Activated CD4-positive, alpha-beta memory T cell treated with anti-CD3 and anti-CD28 coated beads, Interleukin-2, amount 10 ng/mL, durations not matched to agents 7 days and 5 days (primary cell): ENCODE data around the gene FAM81B. TPM values are rescaled to one million over a fixed set of nuclear protein-coding genes. Genes with fewer than 3 reads are reported as not detected.
"Not testable (repeated sequence)": the region's sequence is repeated elsewhere in the genome, so short reads cannot be mapped to it uniquely, and the experiment has no call there.

Source experiments
- CTCF ChIA-PET: fragments of 350-600 bp; sonication (Branson Sonifier 250); formaldehyde crosslinking; loops from one replicate; lab custom pipeline; 2021; ENCODE audit warnings: antibody characterized with exemption, inconsistent platforms; lab: Charles Lee
- POLR2A ChIA-PET: fragments of 350-600 bp; sonication (Branson Sonifier 250); formaldehyde crosslinking; loops from one replicate; lab custom pipeline; 2021; ENCODE audit warnings: antibody characterized with exemption; lab: Charles Lee
- DNase-seq: peaks from one replicate; pipeline ENCODE4 v3.0.0-alpha.2; 2020
- H3K27ac Mint-ChIP-seq: one replicate; pipeline ENCODE4 v1.8.0; 2021; ENCODE audit warnings: mild to moderate bottlenecking, mixed read lengths
- H3K27me3 Mint-ChIP-seq: one replicate; pipeline ENCODE4 v1.8.0; 2021; ENCODE audit warnings: mixed read lengths
- H3K36me3 Mint-ChIP-seq: one replicate; pipeline ENCODE4 v1.8.0; 2021; ENCODE audit warnings: low read depth, mixed read lengths
- H3K4me1 Mint-ChIP-seq: one replicate; pipeline ENCODE4 v1.8.0; 2021; ENCODE audit warnings: mixed read lengths
- H3K4me3 Mint-ChIP-seq: one replicate; pipeline ENCODE4 v1.8.0; 2021; ENCODE audit warnings: mild to moderate bottlenecking, mixed read lengths
- H3K9me3 Mint-ChIP-seq: one replicate; pipeline ENCODE4 v1.8.0; 2021; ENCODE audit warnings: mixed read lengths
- total RNA-seq, 2 experiments: library from RNA; stranded (reverse); gene quantifications; one replicate each; pipeline ENCODE4 v1.2.3, GENCODE V29; 2021

The FAM81B gene, protein sequence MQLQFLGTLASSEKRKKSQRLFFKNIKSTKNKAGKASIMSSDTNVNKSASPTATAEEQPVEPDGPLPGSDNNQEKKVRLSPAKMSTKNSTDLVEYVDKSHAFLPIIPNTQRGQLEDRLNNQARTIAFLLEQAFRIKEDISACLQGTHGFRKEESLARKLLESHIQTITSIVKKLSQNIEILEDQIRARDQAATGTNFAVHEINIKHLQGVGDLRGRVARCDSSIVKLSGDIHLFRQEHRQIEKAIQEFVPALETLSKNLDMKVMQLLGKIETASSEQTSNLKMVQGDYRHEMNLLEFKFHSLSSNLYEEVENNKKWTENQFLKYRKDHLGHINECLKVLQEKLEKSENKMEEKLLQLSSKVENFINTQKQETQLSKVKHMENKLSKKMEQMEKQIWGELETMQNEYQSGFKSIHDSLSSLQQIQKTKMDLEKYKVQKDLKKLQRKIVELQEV
- total RNA-seq = not detected

DNA sequence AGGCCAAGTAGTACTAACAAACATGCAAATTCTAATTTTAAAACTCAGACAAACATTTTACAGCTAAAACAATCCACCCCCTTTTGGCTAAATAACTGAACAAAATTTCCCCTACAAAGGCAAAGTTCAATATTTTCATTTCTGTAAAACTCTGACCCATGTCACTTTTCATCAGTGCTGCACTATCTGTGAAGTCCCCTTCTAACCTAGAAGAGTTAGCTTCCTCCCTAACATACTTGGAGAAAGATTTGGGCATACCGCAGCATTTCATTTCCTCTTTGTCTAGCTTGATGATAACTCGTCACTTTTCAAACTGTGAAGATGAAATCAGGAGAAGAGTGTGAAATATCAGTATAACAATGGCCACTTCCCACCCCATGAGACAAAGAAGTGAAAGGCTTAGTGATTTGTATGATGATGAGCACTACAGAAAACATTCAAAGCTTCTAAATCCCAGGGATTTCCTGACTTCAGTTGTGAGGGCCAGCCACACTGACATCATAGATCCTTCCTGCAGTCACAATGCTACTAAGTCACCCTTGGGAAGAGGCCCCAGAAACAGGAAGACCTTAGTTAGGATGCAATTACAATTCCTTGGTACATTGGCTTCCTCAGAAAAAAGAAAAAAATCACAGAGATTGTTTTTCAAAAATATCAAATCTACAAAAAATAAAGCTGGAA is at the start of gene FAM81B:
TSS of gene FAM81B (plus strand) at position 555 of the 681 bp plus-strand sequence. CDS start at position 579, 24 bp downstream.
- ChIA-PET POLR2A (no interaction called here), CTCF (no interaction called here)
- no peak within 1 kb of the TSS for H3K27ac Mint-ChIP-seq

DNA sequence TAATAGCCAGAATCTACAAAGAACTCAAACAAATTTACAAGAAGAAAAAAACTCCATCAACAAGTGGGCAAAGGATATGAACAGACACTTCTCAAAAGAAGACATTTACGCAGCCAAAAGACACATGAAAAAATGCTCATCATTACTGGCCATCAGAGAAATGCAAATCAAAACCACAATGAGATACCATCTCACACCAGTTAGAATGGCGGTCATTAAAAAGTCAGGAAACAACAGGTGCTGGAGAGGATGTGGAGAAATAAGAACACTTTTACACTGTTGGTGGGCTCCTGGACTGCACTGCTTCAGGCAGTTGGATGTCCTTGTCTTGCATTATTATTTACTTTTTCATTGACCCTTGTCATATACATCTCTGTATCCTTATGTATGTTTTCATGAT is 49.7 kb upstream of the FAM81B start:
- DNase-seq, H3K4me3 Mint-ChIP-seq, H3K27ac Mint-ChIP-seq, H3K4me1 Mint-ChIP-seq, CTCF ChIA-PET, POLR2A ChIA-PET, H3K27me3 Mint-ChIP-seq, H3K36me3 Mint-ChIP-seq, H3K9me3 Mint-ChIP-seq: not testable (repeated sequence)

More for the DNA sequence above, at the start of gene FAM81B:
- no peak for DNase-seq
- no peak within 1 kb of the TSS for H3K4me3 Mint-ChIP-seq
- H3K27me3 Mint-ChIP-seq = peaks cover 5% of the 10 kb centered on the region
- no peaks in the 10 kb centered on the region for H3K9me3 Mint-ChIP-seq
- no peaks in the 10 kb centered on the region for H3K36me3 Mint-ChIP-seq
- H3K4me1 Mint-ChIP-seq = no peaks in the 10 kb centered on the region

DNA sequence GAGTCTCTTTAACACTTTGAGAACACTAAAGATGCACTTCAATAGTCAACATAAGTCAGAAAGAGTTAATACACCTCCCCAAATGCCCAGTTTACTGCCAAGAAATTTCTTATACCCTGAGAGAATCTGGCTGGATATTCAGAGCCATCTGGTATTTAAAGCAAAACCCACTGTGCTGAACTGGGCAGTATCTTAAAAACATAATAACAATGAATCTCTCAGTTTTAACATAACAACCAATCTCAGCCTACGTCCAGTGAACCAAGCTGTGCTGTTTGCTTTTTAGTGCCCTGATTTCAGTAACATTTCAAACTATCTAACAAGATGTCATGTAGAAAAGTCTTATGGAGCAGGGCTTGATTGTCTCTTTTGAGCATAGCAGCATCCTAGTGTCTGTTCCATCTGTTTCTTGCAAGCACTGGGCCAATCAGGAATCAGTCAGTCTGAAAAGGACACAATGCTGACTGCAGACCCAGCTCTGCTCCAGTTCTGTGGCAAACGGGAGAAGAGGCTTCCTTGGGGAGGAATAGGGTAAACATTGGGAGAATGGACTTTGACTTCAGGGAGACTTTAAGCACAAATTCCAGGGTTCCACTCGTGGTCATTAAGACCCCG is 43.6 kb upstream of the FAM81B start:
- Mint-ChIP-seq H3K27ac (no peak overlapping the region), H3K36me3 (no peaks in the 10 kb centered on the region), H3K4me3 (no peak overlapping the region), H3K27me3 (peaks cover 1% of the 10 kb centered on the region), H3K4me1 (no peaks in the 10 kb centered on the region), H3K9me3 (no peaks in the 10 kb centered on the region)
- POLR2A ChIA-PET = no interaction called here
- DNase-seq = no peak
- CTCF ChIA-PET = no interaction called here

DNA sequence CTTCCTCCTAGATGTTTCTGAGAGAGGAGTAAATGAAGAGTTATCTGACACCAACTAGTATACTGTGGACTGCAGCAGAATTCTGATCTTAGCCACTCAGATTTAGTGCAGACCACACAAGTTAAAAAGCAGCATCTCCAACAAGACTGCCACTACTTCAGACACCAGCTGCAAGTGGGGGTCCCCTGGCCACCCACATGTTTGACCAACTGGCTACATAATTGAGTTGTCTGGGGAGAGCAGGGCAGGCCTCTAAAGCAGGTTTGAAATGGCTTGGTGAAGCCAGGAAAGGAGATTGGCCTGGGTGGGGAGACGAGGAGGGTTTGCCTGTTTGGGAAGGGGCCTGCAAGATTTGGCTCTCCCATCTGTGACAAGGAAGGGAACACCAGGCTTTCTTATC is 40.5 kb upstream of the FAM81B start:
- ChIA-PET CTCF (no interaction called here), POLR2A (no interaction called here)
- Mint-ChIP-seq H3K9me3 (no peaks in the 10 kb centered on the region), H3K27ac (no peak overlapping the region), H3K4me1 (no peaks in the 10 kb centered on the region), H3K36me3 (no peaks in the 10 kb centered on the region), H3K27me3 (peaks cover 1% of the 10 kb centered on the region), H3K4me3 (no peak overlapping the region)
- no peak for DNase-seq

DNA sequence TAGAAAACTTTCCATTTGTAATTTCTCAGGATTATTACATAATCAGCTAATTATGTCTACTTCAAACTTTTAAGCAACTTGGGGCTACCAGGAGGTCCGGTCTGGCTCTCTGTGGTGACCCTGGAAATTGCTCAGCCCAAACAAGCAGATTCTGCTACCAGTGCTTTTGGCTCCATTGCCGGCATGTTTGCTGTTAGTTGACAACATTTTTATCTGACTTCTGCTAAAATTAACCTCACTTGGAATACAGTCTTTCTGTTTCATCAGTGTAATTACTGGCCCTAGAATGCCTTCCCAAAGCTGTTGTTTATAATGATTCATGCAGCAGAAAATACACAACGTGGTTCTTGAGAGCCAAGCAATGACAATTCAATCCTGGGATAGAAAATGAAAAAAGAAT is 38.5 kb upstream of the FAM81B start:
- no peaks in the 10 kb centered on the region for H3K9me3 Mint-ChIP-seq
- POLR2A ChIA-PET = no interaction called here
- CTCF ChIA-PET = no interaction called here
- no peaks in the 10 kb centered on the region for H3K36me3 Mint-ChIP-seq
- H3K4me1 Mint-ChIP-seq = no peaks in the 10 kb centered on the region
- no peak overlapping the region for H3K27ac Mint-ChIP-seq
- no peak for DNase-seq
- peaks cover 1% of the 10 kb centered on the region for H3K27me3 Mint-ChIP-seq
- H3K4me3 Mint-ChIP-seq = no peak overlapping the region

DNA sequence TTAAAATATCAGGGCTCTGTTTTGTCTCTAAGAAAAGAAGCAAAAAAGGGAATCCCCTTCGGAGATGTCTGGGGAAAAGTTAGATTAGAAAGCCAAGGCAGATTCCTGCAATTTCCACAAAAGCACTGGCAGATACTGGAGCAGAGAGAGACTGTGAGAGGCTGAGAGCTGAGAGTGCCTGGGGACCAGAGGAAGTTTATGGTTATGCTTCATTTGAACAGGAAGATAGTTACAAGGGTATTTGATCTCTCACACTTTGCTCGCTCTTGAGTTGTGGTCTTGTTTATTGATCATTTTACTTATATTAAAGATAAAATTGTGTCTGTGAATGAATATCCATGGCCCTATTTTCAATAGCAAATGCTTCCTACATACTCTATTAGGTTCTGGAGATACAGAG is 32.8 kb upstream of the FAM81B start:
- DNase-seq = no peak
- ChIA-PET POLR2A (no interaction called here), CTCF (no interaction called here)
- peaks cover 1% of the 10 kb centered on the region for H3K27me3 Mint-ChIP-seq
- no peaks in the 10 kb centered on the region for H3K9me3 Mint-ChIP-seq
- H3K4me3 Mint-ChIP-seq = no peak overlapping the region
- no peaks in the 10 kb centered on the region for H3K4me1 Mint-ChIP-seq
- no peak overlapping the region for H3K27ac Mint-ChIP-seq
- no peaks in the 10 kb centered on the region for H3K36me3 Mint-ChIP-seq

DNA sequence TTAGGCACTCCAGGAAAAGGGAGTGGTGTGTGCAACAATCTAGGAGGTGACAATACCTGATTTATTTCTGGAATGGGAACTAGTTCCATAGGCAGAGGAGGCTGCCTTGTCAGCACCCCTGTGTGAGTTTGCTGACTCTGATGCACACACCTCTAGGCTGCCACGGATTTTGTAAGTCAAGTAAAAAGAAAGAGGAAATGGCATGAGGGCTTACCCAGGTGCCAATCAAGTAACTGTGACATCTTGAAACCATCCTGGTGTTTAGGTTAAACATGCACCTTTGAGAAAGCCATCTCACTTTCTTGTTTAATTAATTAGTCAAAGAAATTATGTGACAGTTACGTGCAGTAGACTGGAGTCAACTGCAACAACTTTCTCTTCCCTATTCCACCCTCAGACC is 32.3 kb upstream of the FAM81B start:
- ChIA-PET POLR2A (no interaction called here), CTCF (no interaction called here)
- H3K4me1 Mint-ChIP-seq = no peaks in the 10 kb centered on the region
- no peak for DNase-seq
- H3K27ac Mint-ChIP-seq = no peak overlapping the region
- no peaks in the 10 kb centered on the region for H3K9me3 Mint-ChIP-seq
- H3K36me3 Mint-ChIP-seq = no peaks in the 10 kb centered on the region
- H3K4me3 Mint-ChIP-seq = no peak overlapping the region
- peaks cover 1% of the 10 kb centered on the region for H3K27me3 Mint-ChIP-seq

DNA sequence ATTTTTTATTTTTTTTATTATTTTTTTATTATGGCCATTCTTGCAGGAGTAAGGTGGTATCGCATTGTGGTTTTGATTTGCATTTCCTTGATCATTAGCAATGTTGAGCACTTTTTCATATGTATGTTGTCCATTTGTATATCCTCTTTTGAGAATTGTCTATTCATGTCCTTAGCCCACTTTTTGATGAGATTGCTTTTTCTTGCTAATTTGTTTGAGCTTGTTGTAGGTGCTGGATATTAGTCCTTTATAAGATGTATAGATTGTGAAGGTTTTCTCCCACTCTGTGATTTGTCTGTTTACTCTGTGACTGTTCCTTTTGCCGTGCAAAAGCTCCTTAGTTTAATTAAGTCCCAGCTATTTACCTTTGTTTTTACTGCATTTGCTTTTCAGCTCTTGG is 30.5 kb upstream of the FAM81B start:
- H3K36me3 Mint-ChIP-seq, H3K27ac Mint-ChIP-seq, DNase-seq, H3K4me1 Mint-ChIP-seq, H3K9me3 Mint-ChIP-seq, POLR2A ChIA-PET, H3K4me3 Mint-ChIP-seq, CTCF ChIA-PET, H3K27me3 Mint-ChIP-seq: not testable (repeated sequence)

DNA sequence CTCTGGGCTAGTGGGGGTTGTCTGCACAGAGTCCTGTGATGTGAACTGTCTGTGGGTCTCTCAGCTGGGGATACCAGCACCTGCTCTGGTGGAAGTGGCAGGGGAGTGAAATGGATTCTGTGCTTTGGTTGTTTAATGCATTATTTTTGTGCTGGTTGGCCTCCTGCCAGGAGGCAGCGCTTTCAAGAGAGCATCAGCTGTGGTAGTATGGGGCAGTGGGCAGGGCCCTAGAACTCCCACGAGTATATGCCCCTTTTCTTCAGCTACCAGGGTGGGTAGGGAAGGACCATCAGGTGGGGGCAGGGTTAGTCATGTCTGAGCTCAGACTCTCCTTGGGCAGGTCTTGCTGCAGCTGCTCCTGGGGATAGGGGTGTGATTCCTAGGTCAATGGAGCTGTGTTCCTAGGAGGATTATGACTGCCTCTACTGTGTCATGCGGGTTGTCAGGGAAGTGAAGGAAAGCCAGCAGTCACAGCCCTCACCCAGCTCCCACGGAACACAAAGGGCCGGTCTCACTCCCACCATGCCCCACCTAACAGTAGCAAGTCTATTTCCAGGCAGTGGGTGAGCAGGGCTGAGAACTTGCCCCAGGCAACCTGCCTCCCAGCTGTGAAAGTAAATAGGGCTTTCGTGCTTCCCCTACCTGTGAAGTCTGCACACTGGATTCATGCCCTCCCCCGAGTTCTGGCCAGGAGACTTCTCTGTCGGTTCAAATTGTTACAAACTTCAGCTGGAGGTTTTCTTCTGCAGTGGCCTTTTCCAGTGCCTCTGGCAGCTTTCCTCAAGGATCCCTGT is 25.7 kb upstream of the FAM81B start:
- POLR2A ChIA-PET = no interaction called here
- no peak for DNase-seq
- CTCF ChIA-PET = no interaction called here
- Mint-ChIP-seq H3K9me3 (no peaks in the 10 kb centered on the region), H3K27ac (no peak overlapping the region), H3K4me1 (no peaks in the 10 kb centered on the region), H3K27me3 (peaks cover 3% of the 10 kb centered on the region), H3K4me3 (no peak overlapping the region), H3K36me3 (no peaks in the 10 kb centered on the region)

DNA sequence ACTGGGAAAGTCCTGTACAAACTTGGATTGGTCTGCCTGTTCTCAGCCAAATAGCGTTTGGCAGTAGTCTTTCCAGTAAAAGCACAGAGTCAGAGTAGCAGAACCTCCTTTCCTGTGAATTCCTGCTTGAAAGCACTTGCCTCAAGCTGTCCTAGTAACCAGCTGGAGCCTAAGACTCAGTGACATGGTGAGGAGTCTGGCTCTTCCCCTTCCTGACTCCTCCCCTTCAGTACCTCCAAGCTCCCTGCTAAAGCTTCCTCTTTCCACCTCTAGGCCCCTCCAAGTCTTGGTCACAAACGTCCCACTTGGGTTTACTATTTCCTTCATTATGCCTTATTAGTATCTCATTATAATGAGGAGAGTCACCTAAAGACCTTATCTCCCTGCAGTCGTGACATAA is 21.4 kb upstream of the FAM81B start:
- no peaks in the 10 kb centered on the region for H3K9me3 Mint-ChIP-seq
- H3K36me3 Mint-ChIP-seq = no peaks in the 10 kb centered on the region
- no peak overlapping the region for H3K4me3 Mint-ChIP-seq
- ChIA-PET CTCF (no interaction called here), POLR2A (no interaction called here)
- no peak for DNase-seq
- H3K27me3 Mint-ChIP-seq = peaks cover 1% of the 10 kb centered on the region
- no peak overlapping the region for H3K27ac Mint-ChIP-seq
- no peaks in the 10 kb centered on the region for H3K4me1 Mint-ChIP-seq

DNA sequence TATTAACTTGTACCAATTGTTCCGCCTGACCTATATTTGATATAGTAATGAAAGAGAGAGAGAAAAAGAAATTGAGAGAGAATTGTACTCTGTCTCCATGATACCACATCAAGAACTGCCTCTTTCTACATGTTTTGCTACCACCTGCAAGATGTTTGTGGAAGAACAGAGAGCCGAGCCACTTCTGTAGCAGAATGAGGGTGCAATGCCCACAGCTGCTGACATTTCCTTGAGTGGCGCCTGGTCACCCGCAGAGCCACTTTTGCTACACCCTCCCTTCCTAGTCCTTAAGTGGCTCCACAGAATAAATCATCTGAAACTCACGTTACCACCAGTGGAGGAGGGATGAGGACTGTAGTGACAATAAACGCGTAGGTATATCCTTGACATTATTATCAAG is 17.1 kb upstream of the FAM81B start:
- Mint-ChIP-seq H3K27ac (no peak overlapping the region), H3K9me3 (no peaks in the 10 kb centered on the region), H3K36me3 (no peaks in the 10 kb centered on the region), H3K27me3 (peaks cover 1% of the 10 kb centered on the region), H3K4me1 (no peaks in the 10 kb centered on the region), H3K4me3 (no peak overlapping the region)
- ChIA-PET CTCF (no interaction called here), POLR2A (no interaction called here)
- no peak for DNase-seq

DNA sequence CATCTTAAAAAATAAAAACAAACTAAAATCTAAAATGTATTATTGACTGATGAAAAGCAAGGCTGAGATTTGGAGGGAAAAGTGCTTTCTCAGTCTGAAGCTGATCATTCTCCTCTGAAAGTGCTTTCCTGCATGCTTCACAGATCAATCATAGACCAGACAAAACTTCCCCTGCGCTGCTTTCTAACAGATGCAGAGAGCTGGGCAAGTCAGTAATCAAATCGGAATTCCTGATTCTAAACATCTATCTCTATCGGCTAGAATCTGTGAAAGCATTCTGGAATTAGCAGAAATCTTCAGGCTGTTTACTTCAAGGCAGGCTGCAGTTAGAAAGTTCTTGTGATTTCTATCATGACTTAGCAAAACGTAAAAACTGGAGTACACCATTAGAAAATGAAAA is 15.6 kb upstream of the FAM81B start:
- no peaks in the 10 kb centered on the region for H3K9me3 Mint-ChIP-seq
- POLR2A ChIA-PET = no interaction called here
- H3K36me3 Mint-ChIP-seq = no peaks in the 10 kb centered on the region
- H3K27ac Mint-ChIP-seq = no peak overlapping the region
- no peak overlapping the region for H3K4me3 Mint-ChIP-seq
- H3K27me3 Mint-ChIP-seq = no peaks in the 10 kb centered on the region
- no peak for DNase-seq
- CTCF ChIA-PET = no interaction called here
- peaks cover 5% of the 10 kb centered on the region for H3K4me1 Mint-ChIP-seq

DNA sequence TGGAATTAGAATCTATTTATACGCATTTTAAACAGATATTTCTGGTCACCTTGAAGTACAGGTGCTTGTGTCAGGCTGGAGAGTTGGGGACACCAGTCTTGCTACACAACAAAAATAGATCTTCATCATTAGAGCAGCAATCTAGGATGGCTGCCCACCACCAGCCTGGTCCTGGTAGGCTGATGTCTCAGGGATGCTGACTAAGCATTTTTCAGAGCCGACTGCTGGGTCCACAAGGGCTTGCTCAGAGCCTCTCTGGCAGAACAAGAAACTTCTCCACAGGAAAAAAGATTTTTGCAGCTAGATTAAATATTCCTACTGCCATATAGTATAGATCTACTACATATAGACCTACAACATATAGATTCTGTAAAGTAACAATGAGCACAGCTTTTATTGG is 12.0 kb upstream of the FAM81B start:
- Mint-ChIP-seq H3K4me1 (peaks cover 5% of the 10 kb centered on the region), H3K9me3 (no peaks in the 10 kb centered on the region), H3K36me3 (no peaks in the 10 kb centered on the region), H3K27me3 (no peaks in the 10 kb centered on the region), H3K27ac (no peak overlapping the region), H3K4me3 (no peak overlapping the region)
- CTCF ChIA-PET = no interaction called here
- POLR2A ChIA-PET = no interaction called here
- no peak for DNase-seq
